Stimulated activated CD8-positive, alpha-beta memory T cell treated with anti-CD3 and anti-CD28 coated beads, Interleukin-12 subunit alpha, Interleukin-12 subunit beta, amount 100 ng/mL, for 24 hours (primary cell): ENCODE measurements around the gene ZNF101.
A peak's percentile ranks its signal among the peaks of the same experiment; 100 is the strongest.
"Not testable (repeated sequence)": the region's sequence is repeated elsewhere in the genome, so short reads cannot be mapped to it uniquely, and the experiment has no call there.

Experiments used
- DNase-seq: peaks from one replicate; pipeline ENCODE4 v3.0.0-alpha.2; 2020; ENCODE audit errors: extremely low read depth

Gene ZNF101

DNA sequence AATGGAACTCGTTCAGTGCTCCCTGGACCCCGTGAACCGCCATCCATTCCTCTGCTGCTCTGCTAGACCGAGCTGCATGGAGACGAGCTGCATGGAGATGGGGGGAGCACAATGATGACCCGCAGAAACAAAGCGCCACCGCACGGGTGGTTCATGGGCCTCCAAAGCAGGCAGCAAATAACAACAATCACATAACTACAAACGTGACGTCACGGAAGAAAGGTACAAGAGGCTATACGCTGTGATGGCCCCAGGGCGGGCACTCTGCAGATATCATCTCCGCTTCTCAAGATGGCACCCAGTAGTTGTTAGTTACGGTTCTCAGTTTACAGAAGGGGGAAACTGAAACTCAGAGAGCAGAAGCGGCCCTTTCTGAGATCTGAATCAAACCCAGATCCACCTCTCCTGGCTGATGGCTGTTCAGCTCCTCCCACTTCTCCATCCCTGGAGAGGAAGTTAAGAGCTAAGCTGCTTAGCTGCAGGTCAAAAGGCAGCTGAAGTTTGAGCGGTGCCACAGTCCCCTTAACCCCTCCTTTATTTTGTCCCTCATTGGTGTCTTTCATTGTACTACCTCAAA, 6.9 kb upstream of the ZNF101 start:
- DNase-seq: no peak

DNA sequence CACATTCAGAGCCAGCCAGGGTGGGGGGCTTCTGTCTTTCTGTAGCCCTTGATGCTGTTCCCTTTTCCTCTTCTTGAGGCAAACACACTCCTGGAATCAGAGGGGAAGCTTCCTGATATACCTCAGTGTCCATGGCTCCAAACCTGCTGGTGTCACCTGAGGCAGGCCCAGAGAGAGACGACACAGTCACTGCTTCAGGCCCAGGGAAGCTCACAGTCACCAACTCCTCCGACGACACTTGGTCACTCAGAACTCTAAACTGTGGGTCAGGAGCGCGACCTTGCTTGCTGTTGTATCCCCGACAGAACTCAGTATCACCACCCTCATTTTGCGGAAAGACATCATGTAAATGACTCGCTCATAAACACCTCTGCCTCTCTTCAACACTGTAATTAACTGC, 6.3 kb upstream of the ZNF101 start:
- DNase-seq: no peak

DNA sequence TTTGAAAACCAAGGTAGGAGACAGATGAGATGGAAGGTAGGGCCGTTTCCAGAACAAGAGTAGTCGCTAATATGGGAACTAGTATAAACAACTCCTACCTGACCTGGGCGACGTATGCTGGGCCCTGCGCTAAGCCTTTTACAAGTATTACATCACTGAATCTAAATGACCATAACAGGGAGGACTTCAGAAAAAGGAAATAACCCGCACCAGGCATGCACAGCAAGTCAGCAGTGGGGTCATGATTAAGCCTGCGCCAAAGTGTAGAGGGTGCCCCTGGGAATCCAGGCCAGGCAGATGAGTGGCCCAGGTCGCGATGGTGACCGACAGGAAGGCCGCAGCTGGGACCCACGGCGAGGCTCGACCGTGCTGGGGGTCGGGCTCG, 5.8 kb upstream of the ZNF101 start:
- DNase-seq: no peak

DNA sequence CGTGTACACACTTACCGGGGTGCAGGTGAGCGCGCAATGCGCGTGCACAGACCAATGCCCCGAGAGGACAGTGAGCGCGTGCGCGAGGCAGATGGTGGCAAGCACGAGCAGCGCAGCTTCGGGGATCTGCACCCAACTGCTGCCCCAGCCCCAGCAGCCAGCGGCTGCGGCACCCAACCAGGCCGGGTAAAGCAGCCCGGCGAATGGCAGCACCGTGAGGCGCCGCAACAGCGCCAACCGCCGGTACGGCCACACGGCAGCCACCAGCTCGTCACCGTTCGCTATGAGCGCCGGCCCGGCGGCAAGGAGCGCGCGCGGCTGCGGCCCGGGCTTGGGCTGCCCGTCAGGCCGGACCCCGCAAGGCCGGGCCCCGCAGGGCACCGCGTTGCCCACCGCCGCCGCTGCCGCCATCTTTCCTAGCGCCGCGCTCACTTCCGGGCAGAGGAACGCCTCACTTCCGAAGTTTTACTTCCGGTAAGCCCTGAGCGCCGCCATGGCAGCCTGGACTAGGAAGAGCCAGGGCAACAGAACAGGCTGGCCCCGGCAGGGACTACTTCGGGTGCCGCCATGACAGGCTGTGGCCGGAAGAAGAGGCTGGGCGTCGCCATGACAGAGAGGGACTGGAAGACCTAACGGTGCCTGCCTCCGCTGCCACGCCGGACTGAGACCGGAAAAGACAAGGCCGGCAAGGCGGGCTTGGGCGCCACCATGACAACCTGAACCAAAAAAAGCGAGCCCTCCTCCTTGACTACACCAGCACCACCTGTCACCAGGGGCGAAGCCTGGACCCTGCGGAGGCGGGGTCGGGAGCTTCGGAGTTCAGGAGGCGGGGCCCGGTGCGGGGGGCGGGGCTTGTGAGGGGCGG, 5.2 kb upstream of the ZNF101 start, which contains the start of gene ATP13A1:
TSS of gene ATP13A1 (minus strand) at position 421 of the 865 bp plus-strand sequence. CDS start at position 411, 10 bp downstream.
- peak; percentile 82 for DNase-seq

DNA sequence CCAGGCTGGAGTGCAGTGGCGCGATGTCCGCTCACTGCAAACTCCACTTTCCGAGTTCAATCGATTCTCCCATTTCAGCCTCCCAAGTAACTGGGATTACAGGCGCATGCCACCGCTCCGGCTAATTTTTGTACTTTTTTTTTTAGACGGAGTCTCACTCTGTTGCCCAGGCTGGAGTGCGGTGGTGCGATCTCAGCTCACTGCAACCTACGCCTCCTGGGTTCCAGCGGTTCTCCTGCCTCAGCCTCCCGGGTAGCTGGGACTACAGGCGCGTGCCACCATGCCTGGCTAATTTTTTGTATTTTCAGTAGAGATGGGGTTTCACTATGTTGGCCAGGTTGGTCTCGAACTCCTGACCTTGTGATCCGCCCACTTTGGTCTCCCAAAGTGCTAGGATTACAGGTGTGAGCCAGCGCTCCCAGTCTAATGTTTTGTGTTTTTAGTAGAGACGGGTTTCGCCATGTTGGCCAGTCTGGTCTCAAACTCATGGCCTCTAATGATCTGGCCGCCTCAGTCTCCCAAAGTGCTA, 3.2 kb upstream of the ZNF101 start:
- DNase-seq: not testable (repeated sequence)

DNA sequence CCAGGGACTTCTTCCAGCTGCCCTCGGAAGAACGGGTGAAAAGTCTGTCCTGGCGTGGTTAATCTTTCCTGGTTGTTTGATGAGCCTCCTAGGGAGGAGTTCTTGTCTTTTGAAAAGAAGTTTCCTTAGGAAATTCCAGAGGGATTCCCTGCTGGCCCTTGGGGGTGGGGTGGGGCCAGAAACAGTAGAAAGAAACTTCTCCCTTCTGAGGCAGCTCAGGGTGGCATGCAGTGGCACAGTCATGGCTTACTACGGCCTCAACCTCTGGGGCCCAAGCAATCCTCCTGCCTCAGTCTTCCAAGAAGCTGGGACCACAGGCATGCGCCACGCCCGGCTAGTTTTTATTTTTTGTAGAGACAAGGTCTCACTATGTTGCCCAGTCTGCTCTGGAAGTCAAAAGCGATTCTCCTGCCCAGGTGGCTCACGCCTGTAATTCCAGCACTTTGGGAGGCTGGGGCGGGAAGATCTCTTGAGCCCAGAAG, 1.5 kb downstream of the ZNF101 start:
- no peak for DNase-seq

DNA sequence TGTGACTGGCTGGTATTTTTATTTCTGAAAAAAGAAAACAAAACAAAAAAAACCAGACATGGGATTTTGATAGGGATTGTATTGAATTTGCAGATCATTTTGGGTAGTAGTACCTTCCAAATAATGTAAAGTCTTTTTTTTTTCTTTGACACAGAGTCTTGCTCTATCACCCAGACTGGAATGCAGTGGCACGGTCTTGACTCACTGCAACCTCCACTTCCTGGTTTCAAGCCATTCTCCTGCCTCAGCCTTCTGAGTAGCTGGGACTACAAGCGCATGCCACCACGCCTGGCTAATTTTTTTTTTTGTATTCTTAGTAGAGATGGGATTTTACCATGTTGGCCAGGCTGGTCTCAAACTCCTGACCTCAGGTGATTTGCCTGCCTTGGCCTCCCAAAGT, 4.2 kb downstream of the ZNF101 start:
- no peak for DNase-seq

DNA sequence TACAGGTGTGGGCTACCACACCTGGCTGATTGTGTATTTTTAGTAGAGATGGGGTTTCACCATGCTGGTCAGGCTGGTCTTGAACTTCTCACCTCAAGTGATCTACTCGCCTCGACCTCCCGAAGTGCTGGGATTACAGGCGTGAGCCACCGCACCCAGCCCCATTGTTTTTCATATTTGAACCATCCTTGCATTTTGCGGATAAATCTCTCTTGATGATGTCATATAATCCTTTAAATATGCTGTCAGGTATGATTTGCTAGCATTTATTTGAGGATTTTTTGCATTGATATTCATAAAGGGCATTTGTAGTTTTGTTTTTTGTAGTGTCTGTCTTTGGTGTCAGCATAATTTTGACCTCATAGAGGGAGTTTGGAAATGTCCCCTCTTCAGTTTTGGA, 5.7 kb downstream of the ZNF101 start:
- no peak for DNase-seq

DNA sequence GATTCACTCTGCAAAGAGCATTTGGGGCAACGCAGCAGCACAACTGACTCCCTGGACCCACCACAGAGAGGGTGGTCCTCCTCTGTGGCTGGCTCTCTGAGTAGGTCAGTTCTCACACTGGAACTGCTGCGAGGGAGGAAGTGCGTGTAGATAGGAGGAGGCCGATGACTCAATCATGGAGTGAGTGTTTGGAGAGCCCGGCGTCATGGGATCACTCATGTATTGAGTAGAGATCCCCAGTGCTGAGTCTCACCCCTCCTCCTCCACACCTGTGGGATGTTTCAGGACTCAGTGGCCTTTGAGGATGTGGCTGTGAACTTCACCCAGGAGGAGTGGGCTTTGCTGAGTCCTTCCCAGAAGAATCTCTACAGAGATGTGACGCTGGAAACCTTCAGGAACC, 8.9 kb downstream of the ZNF101 start:
- DNase-seq: no peak

DNA sequence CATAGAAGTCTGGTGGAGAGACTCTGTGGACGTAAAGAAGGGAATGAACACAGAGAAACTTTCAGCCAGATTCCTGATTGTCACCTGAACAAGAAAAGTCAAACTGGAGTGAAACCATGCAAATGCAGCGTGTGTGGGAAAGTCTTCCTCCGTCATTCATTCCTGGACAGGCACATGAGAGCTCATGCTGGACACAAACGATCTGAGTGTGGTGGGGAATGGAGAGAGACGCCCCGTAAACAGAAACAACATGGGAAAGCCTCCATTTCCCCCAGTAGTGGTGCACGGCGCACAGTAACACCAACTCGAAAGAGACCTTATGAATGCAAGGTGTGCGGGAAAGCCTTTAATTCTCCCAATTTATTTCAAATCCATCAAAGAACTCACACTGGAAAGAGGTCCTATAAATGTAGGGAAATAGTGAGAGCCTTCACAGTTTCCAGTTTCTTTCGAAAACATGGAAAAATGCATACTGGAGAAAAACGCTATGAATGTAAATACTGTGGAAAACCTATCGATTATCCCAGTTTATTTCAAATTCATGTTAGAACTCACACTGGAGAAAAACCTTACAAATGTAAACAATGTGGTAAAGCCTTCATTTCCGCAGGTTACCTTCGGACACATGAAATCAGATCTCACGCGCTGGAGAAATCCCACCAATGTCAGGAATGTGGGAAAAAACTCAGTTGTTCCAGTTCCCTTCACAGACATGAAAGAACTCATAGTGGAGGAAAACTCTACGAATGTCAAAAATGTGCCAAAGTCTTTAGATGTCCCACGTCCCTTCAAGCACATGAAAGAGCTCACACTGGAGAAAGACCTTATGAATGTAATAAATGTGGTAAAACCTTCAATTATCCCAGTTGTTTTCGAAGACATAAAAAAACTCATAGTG, 10.8 kb downstream of the ZNF101 start:
- DNase-seq: no peak

DNA sequence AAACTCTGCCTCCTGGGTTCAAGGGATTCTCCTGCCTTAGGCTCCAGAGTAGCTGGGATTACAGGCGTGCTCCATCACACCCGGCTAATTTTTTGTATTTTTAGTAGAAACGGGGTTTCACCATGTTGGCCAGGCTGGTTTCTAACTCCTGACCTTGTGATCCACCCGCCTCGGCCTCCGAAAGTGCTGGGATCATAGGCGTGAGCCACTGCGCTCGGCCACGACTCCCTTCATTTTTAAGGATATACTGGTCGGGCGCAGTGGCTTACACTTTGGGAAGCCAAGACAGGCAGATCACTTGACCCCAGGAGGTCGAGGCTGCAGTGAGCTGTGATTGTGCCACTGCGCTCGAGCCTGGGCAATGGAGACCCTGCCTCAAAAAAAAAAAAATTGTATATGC, 17.5 kb downstream of the ZNF101 start:
- not testable (repeated sequence) for DNase-seq

DNA sequence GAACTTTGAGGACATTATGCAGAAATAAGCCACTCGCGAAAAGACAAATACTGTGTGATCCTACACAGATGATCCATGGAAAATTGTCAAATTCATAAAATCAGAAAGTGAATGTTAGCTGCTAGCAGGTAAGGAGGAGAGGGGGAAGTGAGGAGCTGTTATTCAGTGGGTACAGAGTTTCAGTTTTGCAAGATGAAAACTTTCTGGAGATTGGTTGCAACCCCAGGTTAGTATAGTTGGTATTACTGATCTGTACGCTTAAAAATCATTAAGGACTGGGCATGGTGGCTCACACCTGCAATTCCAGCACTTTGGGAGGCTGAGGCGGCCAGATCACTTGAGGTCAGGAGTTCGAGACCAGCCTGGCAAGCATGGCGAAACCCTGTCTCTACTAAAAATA, 17.9 kb downstream of the ZNF101 start:
- DNase-seq: no peak

DNA sequence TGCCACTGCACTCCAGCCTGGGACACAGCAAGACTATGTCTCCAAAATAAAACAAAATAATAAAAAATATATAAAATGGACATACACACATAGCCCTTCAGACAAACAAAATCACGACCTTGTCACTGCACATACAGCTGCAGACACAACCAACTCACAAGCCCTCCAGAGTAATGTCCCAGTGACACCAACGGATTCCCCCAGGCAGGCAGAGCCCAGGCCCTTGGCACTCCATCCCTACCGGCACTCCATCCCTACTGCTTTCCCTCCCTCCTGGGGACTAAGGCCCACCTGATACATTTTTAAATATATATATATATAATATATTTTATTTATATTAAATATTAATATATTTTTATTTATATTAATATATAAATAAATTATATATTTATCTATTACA, 18.5 kb downstream of the ZNF101 start:
- DNase-seq: no peak

DNA sequence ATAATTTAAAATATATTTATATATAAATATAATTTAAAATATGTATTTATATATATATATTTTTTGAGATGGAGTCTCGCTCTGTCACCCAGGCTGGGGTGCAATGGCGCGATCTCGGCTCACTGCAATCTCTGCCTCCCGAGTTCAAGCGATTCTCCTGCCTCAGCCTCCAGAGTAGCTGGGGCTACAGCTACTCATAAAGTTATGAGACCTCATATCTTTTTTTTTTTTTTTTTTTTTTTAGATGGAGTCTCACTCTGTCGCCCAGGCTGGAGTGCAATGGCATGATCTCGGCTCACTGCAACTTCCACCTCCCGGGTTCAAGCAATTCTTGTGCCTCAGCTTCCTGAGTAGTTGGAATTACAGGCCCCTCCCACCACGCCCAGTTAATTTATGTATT, 20.4 kb downstream of the ZNF101 start:
- DNase-seq: not testable (repeated sequence)

DNA sequence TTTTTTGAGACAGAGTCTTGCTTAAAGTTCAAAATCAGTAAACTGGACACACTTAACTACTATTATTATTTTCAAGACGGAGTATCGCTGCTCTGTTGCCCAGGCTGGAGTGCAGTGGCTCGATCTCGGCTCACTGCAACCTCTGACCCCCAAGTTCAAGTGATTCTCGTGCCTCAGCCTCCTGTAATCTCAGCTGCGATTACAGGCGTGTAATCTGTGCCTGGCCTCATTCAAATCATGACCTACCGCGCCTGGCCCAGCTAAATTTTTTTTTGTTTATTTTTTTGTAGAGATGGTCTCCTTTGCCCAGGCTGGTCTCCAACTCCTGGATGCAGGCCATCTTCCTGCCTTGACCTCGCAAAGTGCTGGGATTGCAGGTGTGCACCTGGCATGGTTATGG, 23.0 kb downstream of the ZNF101 start:
- no peak for DNase-seq

DNA sequence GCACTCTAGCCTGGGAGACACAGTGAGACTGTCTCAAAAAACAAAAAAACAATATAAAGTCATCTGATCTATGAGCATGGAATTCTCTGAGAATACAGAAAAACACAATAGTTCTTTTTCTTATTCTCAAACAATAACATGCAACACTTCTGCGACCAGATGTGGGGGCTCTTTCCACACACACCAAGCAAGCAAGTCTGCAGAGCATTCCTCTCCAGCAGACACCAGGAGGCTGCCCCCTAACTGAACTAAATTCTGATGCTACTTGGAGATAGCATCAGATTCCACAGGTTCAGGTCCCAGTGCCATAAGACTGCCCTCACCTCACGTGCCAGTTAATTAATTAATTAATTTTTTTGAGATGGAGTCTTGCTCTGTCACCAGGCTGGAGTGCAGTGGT, 27.7 kb downstream of the ZNF101 start:
- DNase-seq: no peak

DNA sequence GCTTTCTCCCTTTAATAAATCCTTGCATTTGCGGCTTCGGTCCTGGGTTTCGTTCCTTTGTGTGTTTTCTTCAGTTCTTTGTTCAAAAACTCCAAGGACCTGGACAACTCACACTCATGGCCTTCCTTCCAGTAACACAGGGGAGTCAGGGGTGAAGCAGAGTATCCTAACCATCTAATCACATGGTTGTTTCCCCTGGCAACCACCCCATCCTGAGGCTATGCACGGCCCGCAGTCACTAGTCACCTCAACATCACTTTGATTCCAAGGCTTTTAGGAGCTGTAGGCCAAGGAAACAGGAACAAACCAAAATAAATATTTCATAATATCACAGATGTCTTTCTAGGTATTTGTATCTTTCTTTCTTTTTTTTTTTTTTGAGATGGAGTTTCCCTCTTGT, 28.9 kb downstream of the ZNF101 start:
- DNase-seq: no peak

DNA sequence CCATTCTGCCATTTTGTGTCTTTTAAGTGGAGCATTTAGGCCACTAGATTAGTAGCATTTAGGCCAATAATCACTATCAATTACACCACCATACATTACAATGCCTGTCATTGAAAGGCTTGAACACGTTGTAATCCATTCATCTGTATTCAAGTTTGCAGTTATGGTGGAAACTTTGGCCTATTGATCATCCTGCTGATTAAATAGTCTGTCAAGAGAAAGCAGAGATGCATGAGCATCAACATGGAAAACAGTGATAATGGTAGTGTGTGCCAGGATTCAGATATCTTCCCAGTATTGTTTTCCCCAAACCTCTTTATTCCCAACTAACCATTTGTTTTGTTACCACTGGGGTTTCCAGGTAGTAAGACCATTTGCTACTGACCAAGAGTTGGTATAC, 31.9 kb downstream of the ZNF101 start:
- not testable (repeated sequence) for DNase-seq

DNA sequence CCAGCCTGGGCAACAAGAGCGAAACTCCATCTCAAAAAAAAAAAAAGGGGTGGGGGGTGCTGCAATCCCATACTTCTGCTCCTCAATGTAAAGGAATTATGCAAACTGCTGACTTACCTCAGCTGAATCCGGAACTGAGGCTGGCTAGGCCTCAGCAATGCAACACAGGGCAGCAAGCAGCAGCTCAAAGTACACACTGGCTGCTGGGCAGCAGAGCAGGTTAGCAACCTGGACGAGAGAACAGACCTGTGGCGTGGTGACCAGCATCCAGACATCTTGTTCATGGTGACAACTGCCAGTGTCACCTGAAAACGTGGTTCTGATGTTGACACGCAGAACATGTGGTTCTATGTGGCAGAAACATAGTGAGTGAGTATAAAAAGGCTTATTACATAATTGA, 36.2 kb downstream of the ZNF101 start:
- no peak for DNase-seq

DNA sequence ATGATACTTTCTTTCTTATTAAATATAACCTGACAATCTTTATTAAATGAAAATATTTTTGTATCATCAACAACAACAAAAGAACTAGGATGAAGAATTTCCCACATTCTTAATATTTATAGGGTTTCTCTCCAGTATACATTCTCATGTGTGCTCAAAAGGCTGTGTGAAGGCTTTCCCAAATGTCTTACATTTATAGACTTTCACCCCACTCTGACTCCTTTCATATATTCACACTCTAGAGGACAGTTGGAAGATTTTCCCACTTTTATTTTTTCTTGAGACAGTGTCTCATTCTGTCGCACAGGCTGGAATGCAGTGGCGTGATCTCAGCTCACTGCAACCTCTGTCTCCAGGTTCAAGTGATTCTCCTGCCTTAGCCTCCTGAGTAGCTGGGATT, 41.9 kb downstream of the ZNF101 start:
- no peak for DNase-seq

DNA sequence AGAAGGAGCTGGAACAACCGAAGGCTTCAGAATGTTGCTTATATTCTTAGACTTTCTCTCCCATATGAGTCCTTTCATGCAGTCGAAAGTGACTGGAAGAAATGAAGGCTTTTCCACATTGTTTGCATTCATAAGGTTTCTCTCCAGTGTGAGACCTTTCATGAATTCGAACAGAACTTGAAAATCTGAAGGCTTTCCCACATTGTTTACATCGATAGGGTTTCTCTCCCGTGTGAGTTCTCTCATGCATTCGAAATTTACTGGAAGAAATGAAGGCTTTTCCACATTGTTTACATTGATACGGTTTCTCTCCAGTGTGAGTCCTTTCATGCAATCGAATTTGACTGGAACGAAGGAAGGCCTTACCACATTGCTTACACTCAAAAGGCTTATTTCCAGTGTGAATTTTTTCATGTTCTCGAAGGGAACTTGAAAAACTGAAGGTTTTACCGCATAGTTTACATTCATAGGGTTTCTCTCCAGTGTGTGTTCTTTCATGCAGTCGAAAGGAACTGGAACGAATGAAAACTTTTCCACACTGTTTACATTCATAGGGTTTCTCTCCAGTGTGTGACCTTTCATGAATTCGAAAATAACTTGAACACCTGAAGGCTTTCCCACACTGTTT, 42.8 kb downstream of the ZNF101 start:
- no peak for DNase-seq
